ENCODE results near the gene GATA5. TPM values are rescaled to one million over a fixed set of nuclear protein-coding genes. Genes with fewer than 3 reads are reported as not detected.

GATA5 gene
- total RNA-seq, 2 experiments from 2014 or later, result not detected

GRCh38 chr20:62451970-62452369 is 23.8 kb downstream of the GATA5 start:
- H3K27me3 Mint-ChIP-seq, result peaks cover 4% of the 10 kb centered on the region
- POLR2A ChIA-PET, result no interaction called here
- intact Hi-C loops (cut with micrococcal nuclease), result no loop called here
- DNase-seq (no peak), ATAC-seq (no peak)
- no peaks in the 10 kb centered on the region for H3K4me1 Mint-ChIP-seq (ENCODE audit: low read depth)
- H3K36me3 Mint-ChIP-seq (ENCODE audit: low read depth), result no peaks in the 10 kb centered on the region
- H3K4me3 Mint-ChIP-seq, result no peak overlapping the region
- TF ChIP-seq, protein P1, sequence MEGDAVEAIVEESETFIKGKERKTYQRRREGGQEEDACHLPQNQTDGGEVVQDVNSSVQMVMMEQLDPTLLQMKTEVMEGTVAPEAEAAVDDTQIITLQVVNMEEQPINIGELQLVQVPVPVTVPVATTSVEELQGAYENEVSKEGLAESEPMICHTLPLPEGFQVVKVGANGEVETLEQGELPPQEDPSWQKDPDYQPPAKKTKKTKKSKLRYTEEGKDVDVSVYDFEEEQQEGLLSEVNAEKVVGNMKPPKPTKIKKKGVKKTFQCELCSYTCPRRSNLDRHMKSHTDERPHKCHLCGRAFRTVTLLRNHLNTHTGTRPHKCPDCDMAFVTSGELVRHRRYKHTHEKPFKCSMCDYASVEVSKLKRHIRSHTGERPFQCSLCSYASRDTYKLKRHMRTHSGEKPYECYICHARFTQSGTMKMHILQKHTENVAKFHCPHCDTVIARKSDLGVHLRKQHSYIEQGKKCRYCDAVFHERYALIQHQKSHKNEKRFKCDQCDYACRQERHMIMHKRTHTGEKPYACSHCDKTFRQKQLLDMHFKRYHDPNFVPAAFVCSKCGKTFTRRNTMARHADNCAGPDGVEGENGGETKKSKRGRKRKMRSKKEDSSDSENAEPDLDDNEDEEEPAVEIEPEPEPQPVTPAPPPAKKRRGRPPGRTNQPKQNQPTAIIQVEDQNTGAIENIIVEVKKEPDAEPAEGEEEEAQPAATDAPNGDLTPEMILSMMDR (IDR thresholded peaks at IDR 0.05), result no peak
- CTCF ChIA-PET, result no interaction called here
- no peaks in the 10 kb centered on the region for H3K9me3 Mint-ChIP-seq
- no peak overlapping the region for H3K27ac Mint-ChIP-seq

- TF ChIP-seq, protein P1 (IDR thresholded peaks at IDR 0.05), result no peak
- Mint-ChIP-seq H3K27me3 (peaks cover 4% of the 10 kb centered on the region), H3K4me3 (no peak overlapping the region), H3K36me3 (ENCODE audit: low read depth) (no peaks in the 10 kb centered on the region), H3K9me3 (no peaks in the 10 kb centered on the region), H3K4me1 (ENCODE audit: low read depth) (no peaks in the 10 kb centered on the region), H3K27ac (no peak overlapping the region)
- ChIA-PET CTCF (no interaction called here), POLR2A (no interaction called here)
- DNase-seq (no peak), ATAC-seq (no peak)
- intact Hi-C loops (cut with micrococcal nuclease), result no loop called here
These were observed 24.5 kb downstream of the GATA5 start for GRCh38 chr20:62451156-62451767.

DNA sequence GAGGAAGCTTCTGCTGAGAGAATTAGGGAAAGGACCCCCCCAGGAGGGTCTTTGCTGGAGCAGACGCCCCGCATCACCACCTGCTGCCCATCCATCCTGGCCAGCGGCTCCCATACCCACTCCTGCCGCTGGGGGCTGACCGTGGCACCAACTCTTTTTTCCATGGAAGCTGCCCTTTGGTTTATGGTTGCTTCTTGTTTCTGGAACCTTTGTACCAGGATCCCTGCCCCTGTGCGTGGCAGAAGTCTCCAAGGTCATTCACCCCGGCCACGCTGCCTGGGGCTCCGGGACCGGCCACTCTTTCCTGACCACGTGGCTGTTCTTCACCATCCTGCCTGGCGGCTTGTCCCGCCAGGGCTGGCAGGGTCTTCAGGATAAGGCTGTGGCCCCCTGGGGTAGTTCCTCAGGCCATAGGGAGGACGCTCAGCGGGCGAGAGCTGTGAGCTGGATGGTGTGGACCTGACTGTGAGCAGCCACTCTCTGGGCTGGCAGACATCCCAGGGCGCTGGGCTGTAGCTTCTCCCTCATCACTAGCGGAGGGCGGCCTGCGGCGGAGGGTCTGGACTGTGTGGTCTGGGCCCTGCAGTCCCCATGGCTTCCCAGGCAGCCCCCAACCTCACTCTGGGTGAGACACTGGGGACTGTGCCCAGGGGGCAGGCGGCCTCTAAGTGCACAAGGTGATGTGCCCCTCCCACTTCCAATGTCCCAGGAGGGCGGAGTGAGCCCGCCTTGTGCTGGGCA is 25.7 kb downstream of the GATA5 start:
- H3K27ac Mint-ChIP-seq, result no peak overlapping the region
- H3K4me3 Mint-ChIP-seq, result no peak overlapping the region
- no peaks in the 10 kb centered on the region for H3K4me1 Mint-ChIP-seq (ENCODE audit: low read depth)
- ChIA-PET CTCF (no interaction called here), POLR2A (no interaction called here)
- DNase-seq (no peak), ATAC-seq (no peak)
- intact Hi-C loops (cut with micrococcal nuclease), result no loop called here
- no peaks in the 10 kb centered on the region for H3K36me3 Mint-ChIP-seq (ENCODE audit: low read depth)
- peaks cover 2% of the 10 kb centered on the region for H3K27me3 Mint-ChIP-seq
- no peaks in the 10 kb centered on the region for H3K9me3 Mint-ChIP-seq
- TF ChIP-seq, protein P1 (IDR thresholded peaks at IDR 0.05), result no peak

- H3K9me3 Mint-ChIP-seq, result no peaks in the 10 kb centered on the region
- ChIA-PET POLR2A (no interaction called here), CTCF (no interaction called here)
- H3K4me1 Mint-ChIP-seq (ENCODE audit: low read depth), result no peaks in the 10 kb centered on the region
- intact Hi-C loops (cut with micrococcal nuclease), result no loop called here
- ATAC-seq, result no peak
- H3K36me3 Mint-ChIP-seq (ENCODE audit: low read depth), result no peaks in the 10 kb centered on the region
- TF ChIP-seq, protein P1 (IDR thresholded peaks at IDR 0.05), result no peak
- H3K4me3 Mint-ChIP-seq, result no peak overlapping the region
- H3K27ac Mint-ChIP-seq, result no peak overlapping the region
- no peaks in the 10 kb centered on the region for H3K27me3 Mint-ChIP-seq
- no peak for DNase-seq
These were observed 27.0 kb downstream of the GATA5 start for GRCh38 chr20:62448788-62449187.

DNA sequence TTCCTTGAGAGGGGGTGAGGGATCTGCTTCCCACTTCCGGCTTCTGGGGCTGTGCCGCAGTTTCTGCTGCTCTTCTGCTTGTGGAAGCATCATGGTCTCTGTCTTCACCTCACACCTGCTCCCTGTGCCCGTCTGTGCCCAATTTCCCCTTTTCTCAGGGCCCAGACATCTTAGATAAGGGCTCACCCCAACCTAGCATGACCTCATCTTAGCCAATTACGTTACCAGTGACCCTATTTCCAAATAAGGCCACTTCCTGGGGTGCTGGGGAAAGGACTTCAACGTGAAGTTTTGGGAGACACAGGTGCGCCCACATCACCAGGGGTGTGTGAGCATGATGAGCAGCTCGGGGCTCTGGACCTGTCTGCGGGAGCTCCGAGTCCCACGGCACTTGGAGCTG is 27.8 kb downstream of the GATA5 start:
- ChIA-PET POLR2A (no interaction called here), CTCF (no interaction called here)
- intact Hi-C loops (cut with micrococcal nuclease), result no loop called here
- TF ChIP-seq, protein P1 (IDR thresholded peaks at IDR 0.05), result no peak
- H3K27me3 Mint-ChIP-seq, result no peaks in the 10 kb centered on the region
- no peak overlapping the region for H3K27ac Mint-ChIP-seq
- ATAC-seq (no peak), DNase-seq (no peak)
- H3K9me3 Mint-ChIP-seq, result no peaks in the 10 kb centered on the region
- no peaks in the 10 kb centered on the region for H3K36me3 Mint-ChIP-seq (ENCODE audit: low read depth)
- H3K4me3 Mint-ChIP-seq, result no peak overlapping the region
- H3K4me1 Mint-ChIP-seq (ENCODE audit: low read depth), result no peaks in the 10 kb centered on the region
